ENCODE results near the gene FRK.

The FRK gene

GRCh38 chr6:116059713-116060571 is 749 bp downstream of the FRK start:
- H2AK5ac ChIP-seq (ENCODE audit: low read length), result no peak overlapping the region
- H3K4me3 ChIP-seq (ENCODE audit: low read length), result no peak overlapping the region
- H3K4me1 ChIP-seq (ENCODE audit: control insufficient read depth, low read depth, low read length), result peaks cover 2% of the 10 kb centered on the region
- no peak overlapping the region for H3K56ac ChIP-seq (ENCODE audit: low read length)
- H3K4me2 ChIP-seq (ENCODE audit: low read length), result no peak overlapping the region
- H3K18ac ChIP-seq (ENCODE audit: low read length), result no peak overlapping the region
- H3K4ac ChIP-seq (ENCODE audit: low read depth, low read length), result no peak overlapping the region
- no peaks in the 10 kb centered on the region for H3K27me3 ChIP-seq (ENCODE audit: insufficient read depth, low read length, poor library complexity)
- H4K8ac ChIP-seq (ENCODE audit: low read depth, low read length), result no peak overlapping the region
- H3K9ac ChIP-seq (ENCODE audit: low read length), result no peak overlapping the region
- WGBS (ENCODE audit: extremely low coverage, insufficient coverage, low lambda C conversion rate), result no CpG with 5 or more reads among the region's 13 CpGs
- H3K23ac ChIP-seq (ENCODE audit: low read length), result no peak overlapping the region
- no peak overlapping the region for H2BK15ac ChIP-seq (replicated peaks; ENCODE audit: low read depth)
- H2BK5ac ChIP-seq (ENCODE audit: low read length), result no peak overlapping the region
- H2BK120ac ChIP-seq (ENCODE audit: low read depth, low read length), result no peak overlapping the region
- no peak overlapping the region for H3K27ac ChIP-seq (ENCODE audit: low read depth, low read length)
- H3K79me1 ChIP-seq (ENCODE audit: low read length), result no peaks in the 10 kb centered on the region
- H3K79me2 ChIP-seq (ENCODE audit: control insufficient read depth, insufficient read depth, low read length), result no peaks in the 10 kb centered on the region
- H4K5ac ChIP-seq (ENCODE audit: low read length), result no peak overlapping the region
- H3K36me3 ChIP-seq (ENCODE audit: control insufficient read depth, insufficient read depth, low read length), result no peaks in the 10 kb centered on the region
- DNase-seq, result no peak

DNA sequence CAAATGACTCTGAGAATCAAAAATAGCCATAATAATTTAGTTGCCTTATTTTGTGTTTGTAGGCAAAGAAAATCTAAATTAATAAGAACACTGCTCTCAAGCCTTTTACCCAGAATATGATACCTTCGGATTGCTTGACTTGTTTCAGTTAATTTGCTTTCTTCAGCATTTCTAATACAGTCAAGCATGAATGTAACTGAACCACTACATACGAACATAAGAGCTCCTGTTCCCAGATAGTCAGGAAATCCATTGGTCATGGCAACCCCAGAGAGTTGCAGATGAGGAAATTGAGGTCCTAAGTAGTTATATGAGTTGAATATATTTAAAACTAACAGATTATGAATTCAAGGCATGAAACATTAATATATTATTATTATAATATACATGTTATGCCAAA is 2.9 kb downstream of the FRK start:
- no peak overlapping the region for H3K9ac ChIP-seq (ENCODE audit: low read length)
- no peaks in the 10 kb centered on the region for H3K27me3 ChIP-seq (ENCODE audit: insufficient read depth, low read length, poor library complexity)
- no peak for DNase-seq
- H2BK15ac ChIP-seq (replicated peaks; ENCODE audit: low read depth), result no peak overlapping the region
- H4K5ac ChIP-seq (ENCODE audit: low read length), result no peak overlapping the region
- no peaks in the 10 kb centered on the region for H3K4me1 ChIP-seq (ENCODE audit: control insufficient read depth, low read depth, low read length)
- no peaks in the 10 kb centered on the region for H3K79me1 ChIP-seq (ENCODE audit: low read length)
- H3K23ac ChIP-seq (ENCODE audit: low read length), result no peak overlapping the region
- no peak overlapping the region for H3K18ac ChIP-seq (ENCODE audit: low read length)
- H3K4me3 ChIP-seq (ENCODE audit: low read length), result no peak overlapping the region
- no peak overlapping the region for H3K56ac ChIP-seq (ENCODE audit: low read length)
- no peak overlapping the region for H2BK5ac ChIP-seq (ENCODE audit: low read length)
- no CpG with 5 or more reads among the region's 2 CpGs for WGBS (ENCODE audit: extremely low coverage, insufficient coverage, low lambda C conversion rate)
- H3K36me3 ChIP-seq (ENCODE audit: control insufficient read depth, insufficient read depth, low read length), result no peaks in the 10 kb centered on the region
- no peak overlapping the region for H3K4ac ChIP-seq (ENCODE audit: low read depth, low read length)
- no peak overlapping the region for H3K27ac ChIP-seq (ENCODE audit: low read depth, low read length)
- no peak overlapping the region for H4K8ac ChIP-seq (ENCODE audit: low read depth, low read length)
- no peak overlapping the region for H3K4me2 ChIP-seq (ENCODE audit: low read length)
- no peak overlapping the region for H2AK5ac ChIP-seq (ENCODE audit: low read length)
- no peaks in the 10 kb centered on the region for H3K79me2 ChIP-seq (ENCODE audit: control insufficient read depth, insufficient read depth, low read length)
- no peak overlapping the region for H2BK120ac ChIP-seq (ENCODE audit: low read depth, low read length)

DNA sequence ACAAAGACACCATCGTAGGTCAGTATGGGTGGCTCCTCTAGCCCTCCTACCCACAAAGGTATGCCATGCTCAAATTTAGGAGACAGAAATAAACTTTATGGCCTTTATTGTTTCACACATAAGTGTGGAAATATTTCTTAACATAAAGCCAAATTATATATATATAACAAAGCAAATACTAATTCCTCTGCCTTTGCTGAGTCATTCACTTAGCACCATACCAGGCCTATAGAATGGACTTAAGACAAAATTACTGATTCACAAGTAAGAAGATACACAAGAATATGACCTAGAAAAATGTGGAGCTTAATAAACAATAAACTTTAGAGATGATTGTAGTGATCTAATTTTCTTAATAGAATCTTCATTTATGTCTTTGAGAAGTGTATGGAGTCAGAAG is 5.2 kb downstream of the FRK start:
- H3K79me2 ChIP-seq (ENCODE audit: control insufficient read depth, insufficient read depth, low read length), result no peaks in the 10 kb centered on the region
- H3K36me3 ChIP-seq (ENCODE audit: control insufficient read depth, insufficient read depth, low read length), result no peaks in the 10 kb centered on the region
- H2BK15ac ChIP-seq (replicated peaks; ENCODE audit: low read depth), result no peak overlapping the region
- H3K56ac ChIP-seq (ENCODE audit: low read length), result no peak overlapping the region
- no peaks in the 10 kb centered on the region for H3K27me3 ChIP-seq (ENCODE audit: insufficient read depth, low read length, poor library complexity)
- DNase-seq, result no peak
- H4K5ac ChIP-seq (ENCODE audit: low read length), result no peak overlapping the region
- no peak overlapping the region for H3K9ac ChIP-seq (ENCODE audit: low read length)
- WGBS (ENCODE audit: extremely low coverage, insufficient coverage, low lambda C conversion rate), result no CpG with 5 or more reads among the region's 1 CpG
- H3K79me1 ChIP-seq (ENCODE audit: low read length), result no peaks in the 10 kb centered on the region
- no peaks in the 10 kb centered on the region for H3K4me1 ChIP-seq (ENCODE audit: control insufficient read depth, low read depth, low read length)
- no peak overlapping the region for H3K4me2 ChIP-seq (ENCODE audit: low read length)
- no peak overlapping the region for H3K18ac ChIP-seq (ENCODE audit: low read length)
- no peak overlapping the region for H3K27ac ChIP-seq (ENCODE audit: low read depth, low read length)
- no peak overlapping the region for H3K4me3 ChIP-seq (ENCODE audit: low read length)
- H4K8ac ChIP-seq (ENCODE audit: low read depth, low read length), result no peak overlapping the region
- no peak overlapping the region for H3K4ac ChIP-seq (ENCODE audit: low read depth, low read length)
- no peak overlapping the region for H2AK5ac ChIP-seq (ENCODE audit: low read length)
- no peak overlapping the region for H2BK5ac ChIP-seq (ENCODE audit: low read length)
- H3K23ac ChIP-seq (ENCODE audit: low read length), result no peak overlapping the region
- H2BK120ac ChIP-seq (ENCODE audit: low read depth, low read length), result no peak overlapping the region

- no peak overlapping the region for H2BK5ac ChIP-seq (ENCODE audit: low read length)
- H3K36me3 ChIP-seq (ENCODE audit: control insufficient read depth, insufficient read depth, low read length), result no peaks in the 10 kb centered on the region
- no peak overlapping the region for H2BK15ac ChIP-seq (replicated peaks; ENCODE audit: low read depth)
- WGBS (ENCODE audit: extremely low coverage, insufficient coverage, low lambda C conversion rate), result no CpG with 5 or more reads among the region's 3 CpGs
- H3K27ac ChIP-seq (ENCODE audit: low read depth, low read length), result no peak overlapping the region
- H3K56ac ChIP-seq (ENCODE audit: low read length), result no peak overlapping the region
- H3K4me1 ChIP-seq (ENCODE audit: control insufficient read depth, low read depth, low read length), result no peaks in the 10 kb centered on the region
- H4K5ac ChIP-seq (ENCODE audit: low read length), result no peak overlapping the region
- H3K4ac ChIP-seq (ENCODE audit: low read depth, low read length), result no peak overlapping the region
- H4K8ac ChIP-seq (ENCODE audit: low read depth, low read length), result no peak overlapping the region
- no peaks in the 10 kb centered on the region for H3K27me3 ChIP-seq (ENCODE audit: insufficient read depth, low read length, poor library complexity)
- H3K4me2 ChIP-seq (ENCODE audit: low read length), result no peak overlapping the region
- no peak overlapping the region for H3K9ac ChIP-seq (ENCODE audit: low read length)
- no peak overlapping the region for H3K18ac ChIP-seq (ENCODE audit: low read length)
- no peak overlapping the region for H2AK5ac ChIP-seq (ENCODE audit: low read length)
- H3K79me1 ChIP-seq (ENCODE audit: low read length), result no peaks in the 10 kb centered on the region
- no peak for DNase-seq
- H3K23ac ChIP-seq (ENCODE audit: low read length), result no peak overlapping the region
- H3K79me2 ChIP-seq (ENCODE audit: control insufficient read depth, insufficient read depth, low read length), result no peaks in the 10 kb centered on the region
- no peak overlapping the region for H2BK120ac ChIP-seq (ENCODE audit: low read depth, low read length)
- no peak overlapping the region for H3K4me3 ChIP-seq (ENCODE audit: low read length)
Observed at GRCh38 chr6:116051244-116051643, 9.4 kb downstream of the FRK start.

DNA sequence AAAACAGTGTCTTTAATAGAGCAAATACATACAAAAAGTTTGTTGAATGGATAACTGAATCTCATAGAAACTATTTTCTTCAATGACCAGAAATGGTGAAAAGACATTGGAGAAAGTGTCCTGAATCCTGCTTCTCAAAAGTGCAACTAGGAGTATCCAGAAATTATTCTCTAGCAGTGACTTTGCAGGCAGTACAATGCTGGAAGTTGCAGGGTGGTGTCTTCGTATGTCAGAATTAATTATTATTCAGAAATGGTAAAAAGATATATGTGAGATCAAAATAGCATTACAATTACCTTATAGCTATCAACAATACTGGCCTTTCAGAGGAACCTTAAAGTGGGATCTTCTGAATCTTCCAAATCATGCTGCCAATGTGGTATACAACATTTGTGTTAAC is 10.0 kb downstream of the FRK start:
- Histone ChIP-seq H2BK5ac (ENCODE audit: low read length) (no peak overlapping the region), H3K18ac (ENCODE audit: low read length) (no peak overlapping the region), H2AK5ac (ENCODE audit: low read length) (no peak overlapping the region), H3K36me3 (ENCODE audit: control insufficient read depth, insufficient read depth, low read length) (no peaks in the 10 kb centered on the region), H3K23ac (ENCODE audit: low read length) (no peak overlapping the region), H2BK15ac (replicated peaks; ENCODE audit: low read depth) (no peak overlapping the region), H3K4ac (ENCODE audit: low read depth, low read length) (no peak overlapping the region), H3K56ac (ENCODE audit: low read length) (no peak overlapping the region), H3K4me2 (ENCODE audit: low read length) (no peak overlapping the region), H3K27ac (ENCODE audit: low read depth, low read length) (no peak overlapping the region), H4K5ac (ENCODE audit: low read length) (no peak overlapping the region), H3K4me3 (ENCODE audit: low read length) (no peak overlapping the region), H3K9ac (ENCODE audit: low read length) (no peak overlapping the region), H3K79me1 (ENCODE audit: low read length) (no peaks in the 10 kb centered on the region), H3K27me3 (ENCODE audit: insufficient read depth, low read length, poor library complexity) (no peaks in the 10 kb centered on the region), H3K79me2 (ENCODE audit: control insufficient read depth, insufficient read depth, low read length) (no peaks in the 10 kb centered on the region), H2BK120ac (ENCODE audit: low read depth, low read length) (no peak overlapping the region), H4K8ac (ENCODE audit: low read depth, low read length) (no peak overlapping the region), H3K4me1 (ENCODE audit: control insufficient read depth, low read depth, low read length) (no peaks in the 10 kb centered on the region)
- no peak for DNase-seq
- WGBS (ENCODE audit: extremely low coverage, insufficient coverage, low lambda C conversion rate), result no CpG with 5 or more reads among the region's 1 CpG

GRCh38 chr6:116049321-116049720 is 11.4 kb downstream of the FRK start:
- H3K27me3 ChIP-seq (ENCODE audit: insufficient read depth, low read length, poor library complexity), result no peaks in the 10 kb centered on the region
- no peak overlapping the region for H3K27ac ChIP-seq (ENCODE audit: low read depth, low read length)
- H3K18ac ChIP-seq (ENCODE audit: low read length), result no peak overlapping the region
- H3K23ac ChIP-seq (ENCODE audit: low read length), result no peak overlapping the region
- no peaks in the 10 kb centered on the region for H3K79me2 ChIP-seq (ENCODE audit: control insufficient read depth, insufficient read depth, low read length)
- no peaks in the 10 kb centered on the region for H3K4me1 ChIP-seq (ENCODE audit: control insufficient read depth, low read depth, low read length)
- no peak overlapping the region for H3K56ac ChIP-seq (ENCODE audit: low read length)
- H2BK15ac ChIP-seq (replicated peaks; ENCODE audit: low read depth), result no peak overlapping the region
- H3K4ac ChIP-seq (ENCODE audit: low read depth, low read length), result no peak overlapping the region
- no peak overlapping the region for H3K4me3 ChIP-seq (ENCODE audit: low read length)
- no peak overlapping the region for H2AK5ac ChIP-seq (ENCODE audit: low read length)
- H3K79me1 ChIP-seq (ENCODE audit: low read length), result no peaks in the 10 kb centered on the region
- H2BK5ac ChIP-seq (ENCODE audit: low read length), result no peak overlapping the region
- H4K8ac ChIP-seq (ENCODE audit: low read depth, low read length), result no peak overlapping the region
- no peaks in the 10 kb centered on the region for H3K36me3 ChIP-seq (ENCODE audit: control insufficient read depth, insufficient read depth, low read length)
- no peak for DNase-seq
- H3K4me2 ChIP-seq (ENCODE audit: low read length), result no peak overlapping the region
- no peak overlapping the region for H4K5ac ChIP-seq (ENCODE audit: low read length)
- H3K9ac ChIP-seq (ENCODE audit: low read length), result no peak overlapping the region
- no peak overlapping the region for H2BK120ac ChIP-seq (ENCODE audit: low read depth, low read length)
- no CpG with 5 or more reads among the region's 1 CpG for WGBS (ENCODE audit: extremely low coverage, insufficient coverage, low lambda C conversion rate)

Measured in mesendoderm (in vitro differentiated cells).